A204.1 (cell line): Measurements from ENCODE around the gene LYRM9.
"Not testable (repeated sequence)": the region's sequence is repeated elsewhere in the genome, so short reads cannot be mapped to it uniquely, and the experiment has no call there.

Experiments
- FAIRE-seq: peaks from 2 replicates; lab custom pipeline; 2012; peaks lifted over from hg19 to GRCh38; lab: Jason Lieb, UNC

Gene LYRM9

DNA sequence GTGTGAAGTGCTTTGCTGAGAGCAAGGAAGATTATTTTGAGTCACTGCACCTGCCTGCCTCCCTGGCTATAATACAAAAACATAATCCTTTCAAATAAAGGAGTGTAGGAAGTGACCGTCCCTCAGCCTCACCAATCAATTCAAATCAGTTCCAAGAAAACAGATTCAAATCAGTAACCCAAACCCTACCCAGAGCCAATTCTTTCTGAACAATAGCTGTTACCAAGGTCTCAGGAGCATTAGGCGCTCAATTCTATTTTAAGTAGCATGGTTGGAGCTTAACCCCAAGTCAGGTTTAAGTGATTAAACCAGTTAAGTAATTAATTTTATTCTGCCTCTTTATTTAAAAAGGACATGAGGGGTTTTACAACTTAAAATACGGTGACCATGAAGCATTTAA lies 54.6 kb downstream of the LYRM9 start:
- FAIRE-seq: not testable (repeated sequence)

- FAIRE-seq: not testable (repeated sequence)
Observed at GRCh38 chr17:27837769-27838168, 55.4 kb downstream of the LYRM9 start.

DNA sequence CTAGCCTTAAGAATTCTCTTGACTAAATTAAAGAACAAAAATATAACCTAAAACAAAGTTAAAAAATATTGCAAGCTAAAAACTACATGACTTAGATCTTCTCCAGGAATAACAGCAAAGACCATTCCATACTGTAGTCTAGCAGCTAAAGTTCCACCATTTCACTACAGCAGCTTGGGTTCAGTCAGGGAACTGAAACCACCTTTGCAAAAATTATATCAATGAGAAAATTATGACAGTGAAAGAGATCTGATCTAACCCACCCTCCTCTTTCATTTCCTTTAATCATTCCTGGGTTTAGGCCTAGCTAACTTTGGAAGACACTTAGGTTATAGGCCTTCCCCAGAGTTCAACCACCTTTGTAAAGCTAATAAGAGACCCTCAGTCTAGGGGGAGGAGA lies 56.5 kb downstream of the LYRM9 start:
- no peak for FAIRE-seq

GRCh38 chr17:27834571-27834970 lies 58.6 kb downstream of the LYRM9 start:
- FAIRE-seq: no peak

DNA sequence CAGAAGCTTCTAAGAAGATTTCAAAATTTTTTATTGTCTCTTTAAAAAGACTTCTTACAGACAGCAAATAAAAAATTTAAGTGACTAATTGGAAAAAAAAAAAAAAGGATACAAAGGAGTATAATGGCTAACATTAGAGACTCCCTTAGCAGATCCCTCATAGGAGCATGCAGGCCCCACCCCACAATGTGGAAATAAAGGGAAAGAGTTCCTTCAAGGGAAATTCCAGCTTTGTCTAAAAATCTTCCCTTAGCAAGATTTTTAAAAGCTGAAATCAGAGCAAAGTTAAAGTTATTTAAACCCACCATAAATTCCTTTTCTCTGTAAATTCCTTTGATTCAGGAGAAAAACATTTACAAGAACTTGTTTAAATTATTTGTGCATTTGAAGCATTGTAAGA lies 60.3 kb downstream of the LYRM9 start:
- FAIRE-seq: no peak

- FAIRE-seq: not testable (repeated sequence)
Observed at GRCh38 chr17:27829888-27830287, 63.3 kb downstream of the LYRM9 start.

DNA sequence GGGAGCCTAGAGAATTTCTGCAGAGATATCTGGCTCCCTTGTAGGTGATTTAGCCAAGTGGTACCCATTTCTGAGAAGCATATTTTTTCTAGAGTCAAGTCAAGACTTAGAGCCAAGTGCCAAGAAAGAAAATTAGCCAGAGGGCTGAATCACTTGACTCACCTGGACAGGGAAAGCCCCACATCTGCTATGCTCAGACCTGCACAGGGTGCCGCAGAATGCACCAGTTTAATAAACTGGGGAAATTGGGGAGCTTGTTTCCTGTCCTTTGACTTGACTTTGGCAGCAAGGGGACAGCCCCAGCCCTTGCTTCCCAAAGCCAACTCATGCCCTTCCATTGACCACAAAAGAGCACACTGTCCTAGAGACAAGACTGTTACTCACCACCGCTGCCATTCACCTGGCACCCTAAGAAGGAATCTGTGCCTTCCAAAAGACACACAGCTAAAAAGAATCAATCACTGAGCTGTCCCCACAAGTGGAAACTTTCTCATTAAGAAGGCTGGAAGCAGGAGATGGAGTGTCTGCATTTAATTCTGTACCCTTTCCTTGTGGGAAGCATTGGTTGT lies 63.9 kb downstream of the LYRM9 start:
- not testable (repeated sequence) for FAIRE-seq
